HepG2 (cell line): ENCODE data around the gene REPIN1. TPM values are rescaled to one million over a fixed set of nuclear protein-coding genes. Genes with fewer than 3 reads are reported as not detected.
A peak's percentile ranks its signal among the peaks of the same experiment; 100 is the strongest.

ENCODE experiments used
- ATAC-seq: fragments of 200-7000 bp; cut with Tn5 transposase; 3 replicates; pipeline ENCODE4 v1.9.1; 2020; ENCODE audit warnings: mild to moderate bottlenecking, moderate library complexity
- BruUV-seq: library from RNA; stranded (reverse); fragments of 400-500 nt; replicated peaks from 2 replicates; lab custom pipeline; 2021; lab: Mats Ljungman, UMichigan
- CTCF ChIA-PET: fragments of 300-600 bp; formaldehyde crosslinking; extraction: SDS; loops from one replicate; lab custom pipeline; 2021; ENCODE audit warnings: low total read pairs, inconsistent platforms, low intra/inter-chr PET ratio; lab: Yijun Ruan, JAX
- POLR2A ChIA-PET: fragments of 350-600 bp; sonication (Branson Sonifier 250); formaldehyde crosslinking; loops from one replicate; lab custom pipeline; 2020; ENCODE audit warnings: antibody characterized with exemption, inconsistent platforms; lab: Yijun Ruan, JAX
- DNase-seq: peaks from one replicate; pipeline ENCODE4 v3.0.0-alpha.2; 2015; ENCODE audit warnings: low spot score
- FAIRE-seq: peaks from 3 replicates; lab custom pipeline; 2011; peaks lifted over from hg19 to GRCh38; lab: Jason Lieb, UNC
- H2AFZ ChIP-seq: one replicate; pipeline ENCODE4 v1.6.1; 2011; ENCODE audit warnings: low read length, inconsistent platforms
- H3K27ac ChIP-seq: fragments of 300-600 bp; 3 replicates; pipeline ENCODE4 v1.8.0; 2011; ENCODE audit warnings: mixed run types, mild to moderate bottlenecking, mixed read lengths, low read length, inconsistent platforms; ENCODE audit not compliant: insufficient read depth; ENCODE audit errors: extremely low read length
- H3K27me3 ChIP-seq, 2 experiments: fragments of 200-600 bp in 1 of 2; 2 replicates in 1 of 2; 3 replicates in 1 of 2; pipeline versions ENCODE4 v1.6.0 to v1.8.0; 2011; ENCODE audit warnings: low read length in 2 of 2, mild to moderate bottlenecking in 2 of 2, moderate library complexity in 2 of 2, inconsistent platforms in 1 of 2; ENCODE audit not compliant: insufficient read depth in 2 of 2, control insufficient read depth in 1 of 2
- H3K36me3 ChIP-seq, 2 experiments: fragments of 200-600 bp in 1 of 2; replicated peaks in 1 of 2; 2 replicates in 1 of 2; 3 replicates in 1 of 2; pipeline versions ENCODE4 v1.5.1 to v1.8.0; 2011; ENCODE audit warnings: low read length in 2 of 2, inconsistent platforms in 1 of 2; ENCODE audit not compliant: insufficient read depth in 2 of 2, control insufficient read depth in 1 of 2
- H3K4me1 ChIP-seq: 2 replicates; pipeline ENCODE4 v1.5.1; 2012; ENCODE audit warnings: low read length, inconsistent platforms; ENCODE audit not compliant: insufficient read depth
- H3K4me2 ChIP-seq: 2 replicates; pipeline ENCODE4 v1.6.0; 2011; ENCODE audit warnings: low read depth, low read length, inconsistent platforms
- H3K4me3 ChIP-seq, 3 experiments: fragments of 200-600 bp in 1 of 3; sonication (generic), shearing (Covaris generic) in 1 of 3; replicated peaks in 1 of 3; 2 replicates each; pipeline ENCODE4 v1.5.1; 2011 to 2016; ENCODE audit warnings: low read length in 3 of 3, inconsistent platforms in 2 of 3, low read depth in 2 of 3, mild to moderate bottlenecking in 2 of 3, control low read depth in 1 of 3, mixed read lengths in 1 of 3; ENCODE audit not compliant: insufficient read depth in 1 of 3
- H3K79me2 ChIP-seq: one replicate; pipeline ENCODE4 v1.6.1; 2011; ENCODE audit warnings: low read length, inconsistent platforms; ENCODE audit not compliant: insufficient read depth
- H3K9ac ChIP-seq: 2 replicates; pipeline ENCODE4 v1.6.0; 2011; ENCODE audit warnings: mild to moderate bottlenecking, low read depth, low read length, inconsistent platforms; ENCODE audit not compliant: insufficient read depth
- H3K9me3 ChIP-seq: 2 replicates; pipeline ENCODE4 v1.5.1; 2012; ENCODE audit warnings: mild to moderate bottlenecking, low read length
- H4K20me1 ChIP-seq: 2 replicates; pipeline ENCODE4 v1.6.0; 2011; ENCODE audit warnings: inconsistent platforms, mild to moderate bottlenecking, low read length, moderate library complexity; ENCODE audit not compliant: insufficient read depth
- AGO2 ChIP-seq: fragments of 200-400 bp; formaldehyde crosslinking; optimal IDR thresholded peaks from 2 replicates; pipeline ENCODE3; 2017; ENCODE audit warnings: mild to moderate bottlenecking, low read depth, low read length, moderate library complexity
- CENPT ChIP-seq: sonication (generic); formaldehyde crosslinking; IDR thresholded peaks from 2 replicates; pipeline ENCODE4 v1.8.0; 2022; ENCODE audit warnings: low read depth, mild to moderate bottlenecking, moderate library complexity, missing genetic modification reagents
- CHD4 ChIP-seq: fragments of 200-600 bp; sonication (generic); IDR thresholded peaks from 2 replicates; pipeline ENCODE4 v1.7.0; 2017; ENCODE audit warnings: mild to moderate bottlenecking, low read length, borderline replicate concordance
- HOXA3 ChIP-seq: sonication (generic); formaldehyde crosslinking; IDR thresholded peaks from 2 replicates; pipeline ENCODE4 v1.5.0; 2020; ENCODE audit warnings: missing genetic modification reagents
- HOXA7 ChIP-seq: sonication (generic); formaldehyde crosslinking; IDR thresholded peaks from 2 replicates; pipeline ENCODE4 v1.8.1; 2022; ENCODE audit warnings: mild to moderate bottlenecking, missing genetic modification reagents, moderate library complexity
- RBFOX2 ChIP-seq: fragments of 200-400 bp; formaldehyde crosslinking; IDR thresholded peaks from 2 replicates; pipeline ENCODE4 v1.6.1; 2017; ENCODE audit warnings: low read depth, mild to moderate bottlenecking, low read length
- TOE1 ChIP-seq: sonication (generic); formaldehyde crosslinking; IDR thresholded peaks from 2 replicates; pipeline ENCODE4 v1.4.0; 2020; ENCODE audit warnings: mild to moderate bottlenecking, missing genetic modification reagents
- ZBTB26 ChIP-seq: IDR thresholded peaks from 2 replicates; pipeline ENCODE4 v1.6.1; 2016; ENCODE audit warnings: missing compliant biosample characterization, missing genetic modification reagents, borderline replicate concordance
- ZBTB38 ChIP-seq: sonication (generic); formaldehyde crosslinking; IDR thresholded peaks from 2 replicates; pipeline ENCODE4 v1.5.1; 2020; ENCODE audit warnings: mild to moderate bottlenecking, missing genetic modification reagents
- ZC3H13 ChIP-seq: sonication (generic); formaldehyde crosslinking; IDR thresholded peaks from 2 replicates; pipeline ENCODE4 v1.8.1; 2023; ENCODE audit warnings: mild to moderate bottlenecking, missing genetic modification reagents, moderate library complexity
- ZHX1 ChIP-seq: sonication (generic); formaldehyde crosslinking; IDR thresholded peaks from 2 replicates; pipeline ENCODE4 v1.8.1; 2022; ENCODE audit warnings: low read depth, mild to moderate bottlenecking, missing genetic modification reagents
- ZNF10 ChIP-seq: sonication (generic); formaldehyde crosslinking; IDR thresholded peaks from 2 replicates; pipeline ENCODE4 v1.4.0; 2020; ENCODE audit warnings: mild to moderate bottlenecking, low read depth, missing genetic modification reagents, borderline replicate concordance
- ZNF567 ChIP-seq: sonication (generic); formaldehyde crosslinking; IDR thresholded peaks from 2 replicates; pipeline ENCODE4 v1.8.1; 2023; ENCODE audit warnings: mild to moderate bottlenecking, missing genetic modification reagents, borderline replicate concordance
- ZSCAN21 ChIP-seq: sonication (generic); formaldehyde crosslinking; IDR thresholded peaks from 2 replicates; pipeline ENCODE4 v1.8.0; 2022; ENCODE audit warnings: mild to moderate bottlenecking, missing genetic modification reagents, moderate library complexity, borderline replicate concordance
- WGBS: methylation state at CpG from one replicate; pipeline ENCODE4 v1.1.6; 2017; ENCODE audit warnings: low lambda C conversion rate; 5-methylcytosine and 5-hydroxymethylcytosine counted together
- in situ Hi-C: cut with HindIII; loops from 2 replicates; pipeline ENCODE4 v1.10.0; 2017; ENCODE audit warnings: low pct_unique_long_range_greater_than_20kb; ENCODE audit not compliant: extremely low pct_ligation_motif_present
- intact Hi-C: fragments of 100-400 bp; cut with micrococcal nuclease; formaldehyde crosslinking; loops from one replicate; pipeline ENCODE4 v1.10.0; 2022; ENCODE audit not compliant: unreplicated experiment
- polyA plus RNA-seq, 8 experiments: library from polyadenylated mRNA; depleted of rRNA in 3 of 8; stranded (reverse) in 7 of 8; unstranded in 1 of 8; fragments of >200 nt; fragmentation: Illumina TruSeq in 4 of 8; extraction: Trizol in 4 of 8; gene quantifications; 2 replicates each; pipeline versions ENCODE4 v1.2.1 to v1.2.3, GENCODE V29; 2011 to 2016; ENCODE audit warnings: low read depth in 4 of 8, missing spikeins in 1 of 8, mixed read lengths in 1 of 8; ENCODE audit not compliant: insufficient read depth in 1 of 8
- total RNA-seq, 5 experiments: library from RNA; depleted of rRNA; stranded (reverse); fragments of >200 nt; fragmentation: Illumina TruSeq; extraction: Trizol; gene quantifications; 2 replicates each; pipeline ENCODE4 v1.2.3, GENCODE V29; 2016; ENCODE audit warnings: low read depth in 1 of 5

The REPIN1 gene
- total and polyA plus RNA-seq, 2 of the 13 experiments (the other 11 are each of a cell fraction or from before 2014, with no cell fraction given): 69.9 to 108 TPM

DNA sequence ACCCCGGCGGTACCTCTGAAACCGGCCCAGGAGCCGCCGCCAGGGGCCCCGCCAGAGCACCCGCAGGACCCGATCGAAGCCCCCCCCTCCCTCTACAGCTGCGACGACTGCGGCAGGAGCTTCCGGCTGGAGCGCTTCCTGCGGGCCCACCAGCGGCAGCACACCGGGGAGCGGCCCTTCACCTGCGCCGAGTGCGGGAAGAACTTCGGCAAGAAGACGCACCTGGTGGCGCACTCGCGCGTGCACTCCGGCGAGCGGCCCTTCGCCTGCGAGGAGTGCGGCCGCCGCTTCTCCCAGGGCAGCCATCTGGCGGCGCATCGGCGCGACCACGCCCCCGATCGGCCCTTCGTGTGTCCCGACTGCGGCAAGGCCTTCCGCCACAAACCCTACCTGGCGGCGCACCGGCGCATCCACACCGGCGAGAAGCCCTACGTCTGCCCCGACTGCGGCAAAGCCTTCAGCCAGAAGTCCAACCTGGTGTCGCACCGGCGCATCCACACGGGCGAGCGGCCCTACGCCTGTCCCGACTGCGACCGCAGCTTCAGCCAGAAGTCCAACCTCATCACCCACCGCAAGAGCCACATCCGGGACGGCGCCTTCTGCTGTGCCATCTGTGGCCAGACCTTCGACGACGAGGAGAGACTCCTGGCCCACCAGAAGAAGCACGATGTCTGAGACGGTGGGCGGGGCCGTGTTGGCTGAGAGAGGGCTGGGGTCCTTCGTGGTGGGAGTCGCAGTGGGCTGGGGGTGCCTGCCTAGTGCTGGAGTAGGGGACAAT, 3.8 kb downstream of the REPIN1 start:
- DNase-seq: no peak
- Histone ChIP-seq H3K4me1 (peaks cover 70% of the 10 kb centered on the region), H3K9me3 (no peaks in the 10 kb centered on the region), H3K9ac (no peak overlapping the region), H2AFZ (no peak overlapping the region), H4K20me1 (peaks cover 8% of the 10 kb centered on the region; the same call in 1 of the 2 replicates), H3K79me2 (peaks cover 38% of the 10 kb centered on the region), H3K36me3 (peaks cover 5 to 27% of the 10 kb centered on the region in 2 experiments; a peak in 4 of 5 replicates), H3K4me3 (no peak overlapping the region), H3K27me3 (no peaks in the 10 kb centered on the region)
- POLR2A ChIA-PET: interaction anchor here (1.6 to 6.8 kb wide), 4 partner anchors 12 to 32 kb away, joined by 3 to 141 read pairs (median 70); a partner anchor contains a TSS
- in situ Hi-C loops: no loop called here
- BruUV-seq: no TSS peak
- intact Hi-C loops: no loop called here
- no peak for FAIRE-seq
- WGBS: 97% methylated on average over 58 of the region's 79 CpGs
- CTCF ChIA-PET: no interaction called here
- TF ChIP-seq ZBTB38 (CRISPR knock-in tag): 0 out of 2 replicates have a peak, but pooled peaks have one; percentile 51
- TF ChIP-seq AGO2: peak; percentile 88
- TF ChIP-seq ZSCAN21 (CRISPR knock-in tag): no peak
- no peak for TF ChIP-seq TOE1 (CRISPR knock-in tag)
- no peak for TF ChIP-seq HOXA7
- TF ChIP-seq ZNF567 (CRISPR knock-in tag): no peak
- no peak for TF ChIP-seq ZBTB26 (CRISPR knock-in tag)
- TF ChIP-seq HOXA3 (CRISPR knock-in tag): peak; percentile 34; the same call in 1 of the 2 replicates
- TF ChIP-seq ZC3H13 (CRISPR knock-in tag): peak; percentile 87; the same call in 1 of the 2 replicates
- peak; percentile 66 for TF ChIP-seq RBFOX2
- no peak for TF ChIP-seq ZNF10 (CRISPR knock-in tag)
- TF ChIP-seq CENPT (CRISPR knock-in tag): 0 out of 2 replicates have a peak, but pooled peaks have one; percentile 26
- TF ChIP-seq ZHX1 (CRISPR knock-in tag): peak; percentile 63; the same call in 1 of the 2 replicates
- no peak for TF ChIP-seq CHD4
- TF ChIP-seq, all 625 proteins: peak for 7
- Histone ChIP-seq H3K4me2 (no peak overlapping the region), H3K27ac (no peak overlapping the region)
- ATAC-seq: no peak
